HEK293 (cell line): Measurements from ENCODE around the gene RFX4.

ENCODE experiments used
- CTCF ChIA-PET: fragments of 350-600 bp; formaldehyde crosslinking; extraction: SDS; loops from one replicate; lab custom pipeline; 2021; ENCODE audit warnings: antibody characterized with exemption; lab: Yijun Ruan, JAX
- POLR2A ChIA-PET: fragments of 300-600 bp; formaldehyde crosslinking; extraction: SDS; loops from one replicate; lab custom pipeline; 2020; ENCODE audit warnings: antibody characterized with exemption, inconsistent platforms; lab: Yijun Ruan, JAX
- H3K27ac ChIP-seq: fragments of 200-500 bp; sonication (Bioruptor generic); 2 replicates; pipeline ENCODE4 v1.5.1; 2014; ENCODE audit warnings: low read depth, low read length, control low read depth, inconsistent platforms; ENCODE audit errors: extremely low read depth
- H3K36me3 ChIP-seq, 2 experiments: fragments of 200-500 bp in 1 of 2; sonication (Bioruptor generic) in 1 of 2; 1 replicate in 1 of 2; 2 replicates in 1 of 2; pipeline ENCODE4 v1.5.1; 2014 to 2017; ENCODE audit warnings: inconsistent platforms in 2 of 2, low read length in 2 of 2; ENCODE audit not compliant: control insufficient read depth in 2 of 2, insufficient read depth in 1 of 2
- H3K4me1 ChIP-seq: fragments of 200-500 bp; sonication (Bioruptor generic); 2 replicates; pipeline ENCODE4 v1.5.1; 2014; ENCODE audit warnings: mild to moderate bottlenecking, low read length, inconsistent platforms; ENCODE audit not compliant: control insufficient read depth, insufficient read depth
- H3K4me3 ChIP-seq: 2 replicates; pipeline ENCODE4 v1.5.1; 2011; ENCODE audit warnings: low read depth, mild to moderate bottlenecking, control low read depth, low read length, moderate library complexity
- H3K9me3 ChIP-seq: fragments of 200-500 bp; sonication (Bioruptor generic); 2 replicates; pipeline ENCODE4 v1.5.1; 2014; ENCODE audit warnings: low read depth, low read length, inconsistent platforms; ENCODE audit not compliant: control insufficient read depth, insufficient read depth
- GLIS1 ChIP-seq: fragments of 450-650 bp; formaldehyde crosslinking; IDR thresholded peaks from 2 replicates; pipeline ENCODE4 v1.5.1; 2016; ENCODE audit warnings: missing biosample characterization, missing genetic modification characterization
- MZF1 ChIP-seq: fragments of 450-650 bp; formaldehyde crosslinking; IDR thresholded peaks from 2 replicates; pipeline ENCODE4 v1.5.1; 2017; ENCODE audit warnings: missing biosample characterization, missing genetic modification characterization, borderline replicate concordance
- PATZ1 ChIP-seq: fragments of 450-650 bp; formaldehyde crosslinking; IDR thresholded peaks from 2 replicates; pipeline ENCODE4 v1.5.1; 2016; ENCODE audit warnings: missing biosample characterization, missing genetic modification characterization
- PRDM1 ChIP-seq: fragments of 450-650 bp; formaldehyde crosslinking; IDR thresholded peaks from 2 replicates; pipeline ENCODE4; 2016; ENCODE audit warnings: missing biosample characterization, missing genetic modification characterization
- SETDB1 ChIP-seq: IDR thresholded peaks from one replicate; pipeline ENCODE4 v1.6.1; 2017; ENCODE audit warnings: mild to moderate bottlenecking, low read length, moderate library complexity, mixed read lengths; ENCODE audit not compliant: insufficient read length
- ZFP3 ChIP-seq: fragments of 450-650 bp; formaldehyde crosslinking; IDR thresholded peaks from 2 replicates; pipeline ENCODE4 v1.5.1; 2016; ENCODE audit warnings: low read depth, missing biosample characterization, missing genetic modification characterization
- ZNF121 ChIP-seq: fragments of 450-650 bp; formaldehyde crosslinking; IDR thresholded peaks from 2 replicates; pipeline ENCODE4 v1.5.1; 2016; ENCODE audit warnings: missing biosample characterization, missing genetic modification characterization
- ZNF140 ChIP-seq: fragments of 450-650 bp; formaldehyde crosslinking; IDR thresholded peaks from 2 replicates; pipeline ENCODE4 v1.5.1; 2016; ENCODE audit warnings: missing biosample characterization, missing genetic modification characterization
- ZNF19 ChIP-seq: fragments of 450-650 bp; formaldehyde crosslinking; IDR thresholded peaks from 2 replicates; pipeline ENCODE4; 2016; ENCODE audit warnings: missing biosample characterization, missing genetic modification characterization, low read depth
- ZNF2 ChIP-seq: fragments of 450-650 bp; formaldehyde crosslinking; IDR thresholded peaks from 2 replicates; pipeline ENCODE4 v1.5.1; 2016; ENCODE audit warnings: missing biosample characterization, missing genetic modification characterization
- ZNF202 ChIP-seq: fragments of 450-650 bp; formaldehyde crosslinking; IDR thresholded peaks from 2 replicates; pipeline ENCODE4 v1.5.1; 2016; ENCODE audit warnings: missing biosample characterization, missing genetic modification characterization, borderline replicate concordance
- ZNF274 ChIP-seq, 2 experiments: fragments of 200-500 bp in 1 of 2; fragments of 450-650 bp in 1 of 2; sonication (Bioruptor generic) in 1 of 2; formaldehyde crosslinking in 1 of 2; IDR thresholded peaks; 2 replicates each; pipeline versions ENCODE4 v1.5.1 to v1.6.1; 2014 to 2016; ENCODE audit warnings: borderline replicate concordance in 1 of 2, inconsistent platforms in 1 of 2, low read length in 1 of 2, missing biosample characterization in 1 of 2, missing genetic modification characterization in 1 of 2
- ZNF292 ChIP-seq: fragments of 450-650 bp; formaldehyde crosslinking; IDR thresholded peaks from 2 replicates; pipeline ENCODE4 v1.5.1; 2016; ENCODE audit warnings: low read depth, missing biosample characterization, missing genetic modification characterization, borderline replicate concordance
- ZNF302 ChIP-seq: fragments of 450-650 bp; formaldehyde crosslinking; IDR thresholded peaks from 2 replicates; pipeline ENCODE4 v1.5.1; 2016; ENCODE audit warnings: missing biosample characterization, missing genetic modification characterization, low read depth
- ZNF37A ChIP-seq: fragments of 450-650 bp; IDR thresholded peaks from 2 replicates; pipeline ENCODE4 v1.5.1; 2018; ENCODE audit warnings: missing biosample characterization, missing genetic modification characterization
- ZNF48 ChIP-seq: fragments of 450-650 bp; formaldehyde crosslinking; IDR thresholded peaks from 2 replicates; pipeline ENCODE4 v1.5.1; 2016; ENCODE audit warnings: missing biosample characterization, missing genetic modification characterization
- ZNF548 ChIP-seq: fragments of 450-650 bp; formaldehyde crosslinking; IDR thresholded peaks from 2 replicates; pipeline ENCODE4 v1.5.1; 2016; ENCODE audit warnings: missing biosample characterization, missing genetic modification characterization
- ZNF654 ChIP-seq: fragments of 450-650 bp; formaldehyde crosslinking; IDR thresholded peaks from 2 replicates; pipeline ENCODE4 v1.5.1; 2016; ENCODE audit warnings: low read depth, missing biosample characterization, missing genetic modification characterization
- ZXDB ChIP-seq: fragments of 450-650 bp; formaldehyde crosslinking; IDR thresholded peaks from 2 replicates; pipeline ENCODE4 v1.5.1; 2016; ENCODE audit warnings: missing biosample characterization, missing genetic modification characterization
- TF ChIP-seq, protein P1 (sequence below): fragments of 450-650 bp; formaldehyde crosslinking; IDR thresholded peaks from 2 replicates; pipeline ENCODE4 v1.5.1; 2016; ENCODE audit warnings: missing biosample characterization, missing genetic modification characterization, borderline replicate concordance

Gene RFX4

DNA sequence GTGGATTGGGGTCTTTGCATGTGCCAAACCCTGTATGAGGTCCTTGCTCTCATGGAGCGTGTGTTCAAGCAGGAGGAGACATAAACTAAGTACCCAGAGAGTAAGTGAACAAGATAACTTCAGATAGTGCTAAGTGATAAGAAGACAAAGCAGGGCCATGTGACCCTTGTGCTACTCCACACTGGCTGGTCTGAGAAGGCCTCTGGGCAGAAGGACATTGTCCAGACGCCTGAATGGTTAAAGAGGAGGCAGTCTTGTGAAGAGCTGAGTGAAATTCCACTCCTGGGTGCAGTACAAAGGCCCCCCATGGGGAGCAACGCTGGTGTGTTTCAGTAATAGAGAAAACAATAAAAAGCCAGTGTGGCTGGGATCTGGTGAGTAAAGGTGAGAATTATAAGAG is 98.4 kb downstream of the RFX4 start:
- Histone ChIP-seq H3K9me3 (no peaks in the 10 kb centered on the region), H3K27ac (no peak overlapping the region), H3K4me3 (no peak overlapping the region), H3K36me3 (no peaks in the 10 kb centered on the region), H3K4me1 (no peaks in the 10 kb centered on the region)
- TF ChIP-seq ZXDB (tag by site-specific recombination): no peak
- TF ChIP-seq ZNF48 (tag by site-specific recombination): no peak
- TF ChIP-seq ZNF274 (IDR thresholded peaks at IDR 0.05; ENCODE audit: low read length): no peak
- TF ChIP-seq ZNF274 (tag by site-specific recombination; IDR thresholded peaks at IDR 0.05; ENCODE audit: borderline replicate concordance): no peak
- TF ChIP-seq ZNF292 (tag by site-specific recombination): no peak
- no peak for TF ChIP-seq PATZ1
- no peak for TF ChIP-seq ZFP3
- TF ChIP-seq ZNF302 (tag by site-specific recombination): no peak
- no peak for TF ChIP-seq ZNF37A (tag by site-specific recombination)
- no peak for TF ChIP-seq PRDM1
- TF ChIP-seq SETDB1: no peak
- TF ChIP-seq ZNF140 (tag by site-specific recombination): no peak
- no peak for TF ChIP-seq ZNF2 (tag by site-specific recombination)
- TF ChIP-seq MZF1 (tag by site-specific recombination): no peak
- TF ChIP-seq ZNF548 (tag by site-specific recombination): no peak
- no peak for TF ChIP-seq GLIS1 (tag by site-specific recombination)
- no peak for TF ChIP-seq ZNF121 (tag by site-specific recombination)
- no peak for TF ChIP-seq ZNF654 (tag by site-specific recombination)
- TF ChIP-seq, protein P1, sequence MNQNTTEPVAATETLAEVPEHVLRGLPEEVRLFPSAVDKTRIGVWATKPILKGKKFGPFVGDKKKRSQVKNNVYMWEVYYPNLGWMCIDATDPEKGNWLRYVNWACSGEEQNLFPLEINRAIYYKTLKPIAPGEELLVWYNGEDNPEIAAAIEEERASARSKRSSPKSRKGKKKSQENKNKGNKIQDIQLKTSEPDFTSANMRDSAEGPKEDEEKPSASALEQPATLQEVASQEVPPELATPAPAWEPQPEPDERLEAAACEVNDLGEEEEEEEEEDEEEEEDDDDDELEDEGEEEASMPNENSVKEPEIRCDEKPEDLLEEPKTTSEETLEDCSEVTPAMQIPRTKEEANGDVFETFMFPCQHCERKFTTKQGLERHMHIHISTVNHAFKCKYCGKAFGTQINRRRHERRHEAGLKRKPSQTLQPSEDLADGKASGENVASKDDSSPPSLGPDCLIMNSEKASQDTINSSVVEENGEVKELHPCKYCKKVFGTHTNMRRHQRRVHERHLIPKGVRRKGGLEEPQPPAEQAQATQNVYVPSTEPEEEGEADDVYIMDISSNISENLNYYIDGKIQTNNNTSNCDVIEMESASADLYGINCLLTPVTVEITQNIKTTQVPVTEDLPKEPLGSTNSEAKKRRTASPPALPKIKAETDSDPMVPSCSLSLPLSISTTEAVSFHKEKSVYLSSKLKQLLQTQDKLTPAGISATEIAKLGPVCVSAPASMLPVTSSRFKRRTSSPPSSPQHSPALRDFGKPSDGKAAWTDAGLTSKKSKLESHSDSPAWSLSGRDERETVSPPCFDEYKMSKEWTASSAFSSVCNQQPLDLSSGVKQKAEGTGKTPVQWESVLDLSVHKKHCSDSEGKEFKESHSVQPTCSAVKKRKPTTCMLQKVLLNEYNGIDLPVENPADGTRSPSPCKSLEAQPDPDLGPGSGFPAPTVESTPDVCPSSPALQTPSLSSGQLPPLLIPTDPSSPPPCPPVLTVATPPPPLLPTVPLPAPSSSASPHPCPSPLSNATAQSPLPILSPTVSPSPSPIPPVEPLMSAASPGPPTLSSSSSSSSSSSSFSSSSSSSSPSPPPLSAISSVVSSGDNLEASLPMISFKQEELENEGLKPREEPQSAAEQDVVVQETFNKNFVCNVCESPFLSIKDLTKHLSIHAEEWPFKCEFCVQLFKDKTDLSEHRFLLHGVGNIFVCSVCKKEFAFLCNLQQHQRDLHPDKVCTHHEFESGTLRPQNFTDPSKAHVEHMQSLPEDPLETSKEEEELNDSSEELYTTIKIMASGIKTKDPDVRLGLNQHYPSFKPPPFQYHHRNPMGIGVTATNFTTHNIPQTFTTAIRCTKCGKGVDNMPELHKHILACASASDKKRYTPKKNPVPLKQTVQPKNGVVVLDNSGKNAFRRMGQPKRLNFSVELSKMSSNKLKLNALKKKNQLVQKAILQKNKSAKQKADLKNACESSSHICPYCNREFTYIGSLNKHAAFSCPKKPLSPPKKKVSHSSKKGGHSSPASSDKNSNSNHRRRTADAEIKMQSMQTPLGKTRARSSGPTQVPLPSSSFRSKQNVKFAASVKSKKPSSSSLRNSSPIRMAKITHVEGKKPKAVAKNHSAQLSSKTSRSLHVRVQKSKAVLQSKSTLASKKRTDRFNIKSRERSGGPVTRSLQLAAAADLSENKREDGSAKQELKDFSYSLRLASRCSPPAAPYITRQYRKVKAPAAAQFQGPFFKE (tag by site-specific recombination): no peak
- TF ChIP-seq ZNF19 (tag by site-specific recombination): no peak
- TF ChIP-seq ZNF202 (tag by site-specific recombination): no peak
- ChIA-PET POLR2A (no interaction called here), CTCF (no interaction called here)
